ENCODE results near the gene CDH10. TPM values are rescaled to one million over a fixed set of nuclear protein-coding genes. Genes with fewer than 3 reads are reported as not detected.

Gene CDH10
- total RNA-seq, 6 experiments from 2014 or later = not detected

DNA sequence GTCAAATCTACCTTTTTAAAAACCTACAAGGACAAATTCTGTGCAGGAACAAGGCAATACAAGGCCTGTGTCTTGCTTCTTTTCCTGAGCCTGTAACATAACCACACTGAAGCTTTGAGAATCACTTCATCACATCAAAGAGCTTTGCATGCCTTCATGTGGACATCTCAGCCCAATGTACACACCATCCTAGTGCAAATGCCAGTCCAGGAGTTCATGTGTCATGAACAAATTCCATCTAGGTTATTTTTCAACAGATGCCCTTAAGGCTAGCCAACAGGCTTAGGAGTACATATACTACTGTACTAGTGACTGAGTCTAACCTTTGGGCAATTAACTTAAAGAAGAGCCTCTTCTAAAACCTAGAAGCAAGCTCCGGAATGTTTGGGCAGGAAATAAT, 106.4 kb downstream of the CDH10 start:
- WGBS (ENCODE audit: insufficient coverage, low coverage, low lambda C conversion rate, missing lambda C conversion rate) = 56% methylated on average over 1 of the region's 1 CpG
- Histone ChIP-seq H3K4me3 (no peak overlapping the region), H3K27me3 (no peaks in the 10 kb centered on the region), H3K27ac (no peak overlapping the region), H3K36me3 (no peaks in the 10 kb centered on the region), H3K4me1 (no peaks in the 10 kb centered on the region), H3K9me3 (no peaks in the 10 kb centered on the region)
- ATAC-seq = no peak
- TF ChIP-seq, protein P1, sequence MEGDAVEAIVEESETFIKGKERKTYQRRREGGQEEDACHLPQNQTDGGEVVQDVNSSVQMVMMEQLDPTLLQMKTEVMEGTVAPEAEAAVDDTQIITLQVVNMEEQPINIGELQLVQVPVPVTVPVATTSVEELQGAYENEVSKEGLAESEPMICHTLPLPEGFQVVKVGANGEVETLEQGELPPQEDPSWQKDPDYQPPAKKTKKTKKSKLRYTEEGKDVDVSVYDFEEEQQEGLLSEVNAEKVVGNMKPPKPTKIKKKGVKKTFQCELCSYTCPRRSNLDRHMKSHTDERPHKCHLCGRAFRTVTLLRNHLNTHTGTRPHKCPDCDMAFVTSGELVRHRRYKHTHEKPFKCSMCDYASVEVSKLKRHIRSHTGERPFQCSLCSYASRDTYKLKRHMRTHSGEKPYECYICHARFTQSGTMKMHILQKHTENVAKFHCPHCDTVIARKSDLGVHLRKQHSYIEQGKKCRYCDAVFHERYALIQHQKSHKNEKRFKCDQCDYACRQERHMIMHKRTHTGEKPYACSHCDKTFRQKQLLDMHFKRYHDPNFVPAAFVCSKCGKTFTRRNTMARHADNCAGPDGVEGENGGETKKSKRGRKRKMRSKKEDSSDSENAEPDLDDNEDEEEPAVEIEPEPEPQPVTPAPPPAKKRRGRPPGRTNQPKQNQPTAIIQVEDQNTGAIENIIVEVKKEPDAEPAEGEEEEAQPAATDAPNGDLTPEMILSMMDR (IDR thresholded peaks at IDR 0.05) = no peak
- TF ChIP-seq POLR2A (IDR thresholded peaks at IDR 0.05) = no peak
- no peak for DNase-seq
- intact Hi-C loops (cut with DNase I) = no loop called here

GRCh38 chr5:24535646-24536045, 109.1 kb downstream of the CDH10 start:
- Histone ChIP-seq H3K27ac (no peak overlapping the region), H3K4me1 (no peaks in the 10 kb centered on the region), H3K9me3 (no peaks in the 10 kb centered on the region), H3K27me3 (no peaks in the 10 kb centered on the region), H3K36me3 (no peaks in the 10 kb centered on the region), H3K4me3 (no peak overlapping the region)
- DNase-seq = no peak
- intact Hi-C loops (cut with DNase I) = no loop called here
- ATAC-seq = peak; percentile 24 to 64 (median 36)
- no peak for TF ChIP-seq POLR2A (IDR thresholded peaks at IDR 0.05)
- TF ChIP-seq, protein P1 (IDR thresholded peaks at IDR 0.05) = peak in 1 of 4 donors; percentile 13
- 54% methylated on average over 2 of the region's 2 CpGs for WGBS (ENCODE audit: insufficient coverage, low coverage, low lambda C conversion rate, missing lambda C conversion rate)

- Histone ChIP-seq H3K36me3 (no peaks in the 10 kb centered on the region), H3K27me3 (no peaks in the 10 kb centered on the region), H3K4me1 (no peaks in the 10 kb centered on the region), H3K4me3 (no peak overlapping the region), H3K9me3 (no peaks in the 10 kb centered on the region), H3K27ac (no peak overlapping the region)
- ATAC-seq (peak; percentile 38 to 62 (median 54)), DNase-seq (no peak)
- intact Hi-C loops (cut with DNase I) = no loop called here
- 87% methylated on average over 1 of the region's 1 CpG for WGBS (ENCODE audit: insufficient coverage, low coverage, low lambda C conversion rate, missing lambda C conversion rate)
- TF ChIP-seq, protein P1 (IDR thresholded peaks at IDR 0.05) = peak in 2 of 4 donors; percentile 14 to 32
- no peak for TF ChIP-seq POLR2A (IDR thresholded peaks at IDR 0.05)
These were observed 113.9 kb downstream of the CDH10 start for GRCh38 chr5:24530906-24531305.

- no peak overlapping the region for H3K27ac ChIP-seq
- no peaks in the 10 kb centered on the region for H3K9me3 ChIP-seq
- H3K4me1 ChIP-seq = no peaks in the 10 kb centered on the region
- DNase-seq = no peak
- 44% methylated on average over 7 of the region's 7 CpGs for WGBS (ENCODE audit: insufficient coverage, low coverage, low lambda C conversion rate, missing lambda C conversion rate)
- H3K36me3 ChIP-seq = no peaks in the 10 kb centered on the region
- TF ChIP-seq POLR2A (IDR thresholded peaks at IDR 0.05) = no peak
- no peak for ATAC-seq
- H3K4me3 ChIP-seq = no peak overlapping the region
- intact Hi-C loops (cut with DNase I) = no loop called here
- no peaks in the 10 kb centered on the region for H3K27me3 ChIP-seq
These were observed 119.4 kb downstream of the CDH10 start for GRCh38 chr5:24525414-24525813.

GRCh38 chr5:24512423-24512822, 132.4 kb downstream of the CDH10 start:
- intact Hi-C loops (cut with DNase I) = no loop called here
- Histone ChIP-seq H3K27me3 (no peaks in the 10 kb centered on the region), H3K27ac (no peak overlapping the region), H3K9me3 (no peaks in the 10 kb centered on the region), H3K4me3 (no peak overlapping the region), H3K36me3 (no peaks in the 10 kb centered on the region), H3K4me1 (peaks cover 0 to 12% (median 3%) of the 10 kb centered on the region in 4 donors)
- DNase-seq (no peak), ATAC-seq (no peak)
- TF ChIP-seq, protein P1 (IDR thresholded peaks at IDR 0.05) = no peak
- TF ChIP-seq POLR2A (IDR thresholded peaks at IDR 0.05) = no peak
